DMS 273 treated with DMSO at 0.1 percent for 48 hours (cell line): ENCODE results near the gene LHFPL2.
"Not testable (repeated sequence)": the region's sequence is repeated elsewhere in the genome, so short reads cannot be mapped to it uniquely, and the experiment has no call there.

Source experiments
- DNase-seq: peaks from one replicate; lab custom pipeline; 2025; lab: John Stamatoyannopoulos, UW

The LHFPL2 gene

GRCh38 chr5:78648359-78649210 is at the start of gene LHFPL2:
Gene LHFPL2, minus strand, starts transcription at chr5:78648772. Its CDS starts 138,559 bp downstream, at chr5:78510213.
- DNase-seq: no peak

GRCh38 chr5:78696637-78697036 is 48.1 kb upstream of the LHFPL2 start:
- no peak for DNase-seq

- not testable (repeated sequence) for DNase-seq
Measured at GRCh38 chr5:78696052-78696451, 47.5 kb upstream of the LHFPL2 start.

- DNase-seq: no peak
Measured at GRCh38 chr5:78693339-78693738, 44.8 kb upstream of the LHFPL2 start.

GRCh38 chr5:78691084-78691960 is 42.8 kb upstream of the LHFPL2 start:
- no peak for DNase-seq

- no peak for DNase-seq
Measured at GRCh38 chr5:78690253-78690972, 41.8 kb upstream of the LHFPL2 start.

GRCh38 chr5:78689540-78690252 is 41.1 kb upstream of the LHFPL2 start:
- no peak for DNase-seq

GRCh38 chr5:78687514-78687913 is 38.9 kb upstream of the LHFPL2 start:
- not testable (repeated sequence) for DNase-seq

GRCh38 chr5:78683905-78684304 is 35.3 kb upstream of the LHFPL2 start:
- not testable (repeated sequence) for DNase-seq

GRCh38 chr5:78679905-78680304 is 31.3 kb upstream of the LHFPL2 start:
- no peak for DNase-seq

GRCh38 chr5:78677777-78678668 is 29.5 kb upstream of the LHFPL2 start:
- no peak for DNase-seq

GRCh38 chr5:78675956-78676730 is 27.6 kb upstream of the LHFPL2 start:
- DNase-seq: no peak

- DNase-seq: not testable (repeated sequence)
Measured at GRCh38 chr5:78673827-78674226, 25.3 kb upstream of the LHFPL2 start.

- no peak for DNase-seq
Measured at GRCh38 chr5:78672154-78672553, 23.6 kb upstream of the LHFPL2 start.

GRCh38 chr5:78671609-78672008 is 23.0 kb upstream of the LHFPL2 start:
- DNase-seq: no peak

- DNase-seq: no peak
Measured at GRCh38 chr5:78670701-78671269, 22.2 kb upstream of the LHFPL2 start.

- DNase-seq: no peak
Measured at GRCh38 chr5:78669331-78669730, 20.8 kb upstream of the LHFPL2 start.

- DNase-seq: no peak
Measured at GRCh38 chr5:78667461-78668103, 19.0 kb upstream of the LHFPL2 start.

- DNase-seq: not testable (repeated sequence)
Measured at GRCh38 chr5:78666975-78667374, 18.4 kb upstream of the LHFPL2 start.
